K562 (cell line): ENCODE measurements around the gene MFNG. TPM values are rescaled to one million over a fixed set of nuclear protein-coding genes. Genes with fewer than 3 reads are reported as not detected.

Experiments
- ATAC-seq: fragments of 200-7000 bp; cut with Tn5 transposase; 3 replicates; pipeline ENCODE4 v1.9.1; 2020; ENCODE audit warnings: moderate library complexity
- BruUV-seq: library from RNA; stranded (reverse); fragments of 400-500 nt; replicated peaks from 2 replicates; lab custom pipeline; 2021; lab: Mats Ljungman, UMichigan
- CTCF ChIA-PET: fragments of 300-600 bp; formaldehyde crosslinking; extraction: SDS; loops from one replicate; lab custom pipeline; 2021; ENCODE audit warnings: low intra/inter-chr PET ratio; lab: Yijun Ruan, JAX
- POLR2A ChIA-PET: fragments of 300-600, 350-650 bp; sonication (Branson Sonifier 250); formaldehyde crosslinking; extraction: SDS; loops from one replicate; lab custom pipeline; 2021; ENCODE audit warnings: antibody characterized with exemption, inconsistent platforms; lab: Yijun Ruan, JAX
- DNase-seq, 4 experiments: peaks; one replicate each; pipeline versions ENCODE4 v3.0.0 to v3.0.0-alpha.2; 2011 to 2018; ENCODE audit warnings: low spot score in 3 of 4, mixed read lengths in 3 of 4; ENCODE audit errors: extremely low read depth in 1 of 4
- FAIRE-seq: peaks from 2 replicates; lab custom pipeline; 2011; peaks lifted over from hg19 to GRCh38; lab: Jason Lieb, UNC
- H2AFZ ChIP-seq: 2 replicates; pipeline ENCODE4 v1.6.0; 2011; ENCODE audit warnings: low read depth, low read length, control low read depth, inconsistent platforms
- H3K27ac ChIP-seq: fragments of 200-600 bp; 3 replicates; pipeline ENCODE4 v1.8.0; 2011; ENCODE audit warnings: low read depth, mild to moderate bottlenecking, control low read depth, inconsistent platforms, low read length, moderate library complexity, mixed read lengths; ENCODE audit errors: extremely low read depth
- H3K27me3 ChIP-seq, 2 experiments: fragments of 300-600 bp in 1 of 2; 2 replicates in 1 of 2; 3 replicates in 1 of 2; pipeline versions ENCODE4 v1.6.0 to v1.8.0; 2011; ENCODE audit warnings: inconsistent platforms in 2 of 2, low read length in 2 of 2, mild to moderate bottlenecking in 1 of 2, mixed read lengths in 1 of 2, moderate library complexity in 1 of 2; ENCODE audit not compliant: control insufficient read depth in 2 of 2, insufficient read depth in 2 of 2
- H3K36me3 ChIP-seq: fragments of 300-600 bp; 3 replicates; pipeline ENCODE4 v1.8.0; 2011; ENCODE audit warnings: mild to moderate bottlenecking, low read length, inconsistent platforms; ENCODE audit not compliant: control insufficient read depth, insufficient read depth
- H3K4me1 ChIP-seq, 2 experiments: fragments of 200-600 bp in 1 of 2; replicated peaks in 1 of 2; 2 replicates in 1 of 2; 3 replicates in 1 of 2; pipeline versions ENCODE4 v1.5.1 to v1.8.0; 2011; ENCODE audit warnings: inconsistent platforms in 2 of 2, low read length in 2 of 2, mild to moderate bottlenecking in 1 of 2, mixed read lengths in 1 of 2, moderate library complexity in 1 of 2; ENCODE audit not compliant: control insufficient read depth in 2 of 2, insufficient read depth in 2 of 2
- H3K4me2 ChIP-seq: 2 replicates; pipeline ENCODE4 v1.6.1; 2011; ENCODE audit warnings: low read length, control low read depth, inconsistent platforms, mixed read lengths; ENCODE audit not compliant: insufficient read depth
- H3K4me3 ChIP-seq: fragments of 200-600 bp; sonication (generic), shearing (Covaris generic); 2 replicates; pipeline ENCODE4 v1.5.1; 2016; ENCODE audit warnings: control low read depth, inconsistent platforms
- H3K79me2 ChIP-seq: fragments of 200-600 bp; 3 replicates; pipeline ENCODE4 v1.8.0; 2011; ENCODE audit warnings: low read length, inconsistent platforms; ENCODE audit not compliant: control insufficient read depth, insufficient read depth
- H3K9ac ChIP-seq, 2 experiments: 2 replicates each; pipeline versions ENCODE4 v1.6.0 to v1.6.1; 2011; ENCODE audit warnings: low read depth in 2 of 2, low read length in 2 of 2, control low read depth in 1 of 2, inconsistent platforms in 1 of 2, mild to moderate bottlenecking in 1 of 2, mixed read lengths in 1 of 2; ENCODE audit not compliant: insufficient read depth in 1 of 2
- H3K9me1 ChIP-seq: one replicate; pipeline ENCODE4 v1.6.0; 2011; ENCODE audit warnings: inconsistent platforms, mild to moderate bottlenecking, low read length, moderate library complexity; ENCODE audit not compliant: control insufficient read depth, insufficient read depth
- H3K9me3 ChIP-seq: replicated peaks from 2 replicates; pipeline ENCODE4 v1.5.1; 2011; ENCODE audit warnings: low read depth, low read length, inconsistent platforms; ENCODE audit not compliant: control insufficient read depth, insufficient read depth
- H4K20me1 ChIP-seq: replicated peaks from 2 replicates; pipeline ENCODE4 v1.6.1; 2011; ENCODE audit warnings: low read length, inconsistent platforms, mixed read lengths; ENCODE audit not compliant: control insufficient read depth, insufficient read depth
- HES1 ChIP-seq: fragments of 450-650 bp; IDR thresholded peaks from 2 replicates; pipeline ENCODE4 v1.6.1; 2016; ENCODE audit warnings: low read depth, mild to moderate bottlenecking, moderate library complexity
- KLF1 ChIP-seq: fragments of 450-650 bp; IDR thresholded peaks from 2 replicates; pipeline ENCODE4 v1.6.1; 2016; ENCODE audit warnings: missing genetic modification characterization, missing compliant biosample characterization
- KLF6 ChIP-seq: fragments of 250-450 bp; sonication (Bioruptor Pico); IDR thresholded peaks from 2 replicates; pipeline ENCODE4 v1.4.0; 2020; ENCODE audit warnings: mild to moderate bottlenecking, moderate library complexity, borderline replicate concordance
- MITF ChIP-seq: IDR thresholded peaks from 2 replicates; pipeline ENCODE4 v1.6.1; 2014; ENCODE audit warnings: antibody characterized with exemption
- POLR2H ChIP-seq: IDR thresholded peaks from 2 replicates; pipeline ENCODE4 v1.6.1; 2016; ENCODE audit warnings: missing genetic modification characterization, low read depth, mild to moderate bottlenecking, control low read depth, missing compliant biosample characterization, moderate library complexity
- RBM14 ChIP-seq: fragments of 200-400 bp; formaldehyde crosslinking; IDR thresholded peaks from 2 replicates; pipeline ENCODE4 v1.6.1; 2018; ENCODE audit warnings: low read depth, mild to moderate bottlenecking, low read length, moderate library complexity, borderline replicate concordance; ENCODE audit not compliant: insufficient read depth
- TCF7 ChIP-seq: sonication (generic); IDR thresholded peaks from 2 replicates; pipeline ENCODE4 v1.6.1; 2016; ENCODE audit warnings: antibody characterized with exemption, borderline replicate concordance
- ZNF668 ChIP-seq: fragments of 250-450 bp; sonication (Bioruptor Pico); IDR thresholded peaks from 2 replicates; pipeline ENCODE4 v1.8.0; 2022; ENCODE audit warnings: mild to moderate bottlenecking, inconsistent platforms
- WGBS: fragments of 100-300 bp; shearing (Covaris generic); methylation state at CpG from one replicate; pipeline ENCODE4 v1.1.6; 2016; ENCODE audit warnings: low coverage, mixed read lengths; ENCODE audit not compliant: insufficient coverage; ENCODE audit errors: missing lambda C conversion rate; 5-methylcytosine and 5-hydroxymethylcytosine counted together
- in situ Hi-C: fragments of 300-500 bp; cut with MboI; formaldehyde crosslinking; loops from 4 replicates; pipeline ENCODE4 v1.15.0; 2018; ENCODE audit warnings: inconsistent platforms, mixed read lengths
- intact Hi-C: fragments of 100-400 bp; cut with micrococcal nuclease; formaldehyde crosslinking; loops from 2 replicates; pipeline ENCODE4 v1.14.2; 2022
- polyA plus RNA-seq, 8 experiments: library from polyadenylated mRNA; depleted of rRNA in 4 of 8; stranded (reverse) in 5 of 8; unstranded in 3 of 8; fragments of >200 nt; fragmentation: Nextera tagmentation in 2 of 8; fragmentation: Illumina TruSeq in 1 of 8; extraction: Ambion mirVana in 2 of 8; extraction: Trizol in 1 of 8; gene quantifications; 2 replicates each; pipeline versions ENCODE4 v1.2.1 to v1.2.3, GENCODE V29; 2011 to 2014; ENCODE audit warnings: inconsistent platforms in 1 of 8, missing spikeins in 1 of 8
- total RNA-seq, 7 experiments: library from RNA; depleted of rRNA in 6 of 7; stranded (reverse); fragments of >200 nt in 6 of 7; fragmentation: Illumina TruSeq in 2 of 7; extraction: Trizol in 2 of 7; gene quantifications; 2 replicates each; pipeline versions ENCODE4 v1.2.1 to v1.2.3, GENCODE V29; 2011 to 2021; ENCODE audit warnings: low replicate concordance in 1 of 7
- TF ChIP-seq, protein P1 (sequence below): fragments of 250-450 bp; sonication (Bioruptor Pico); IDR thresholded peaks from 2 replicates; pipeline ENCODE4 v1.4.0; 2020; ENCODE audit warnings: mild to moderate bottlenecking, moderate library complexity

The MFNG gene
- total and polyA plus RNA-seq, 9 of the 15 experiments (the other 6 are each of a cell fraction or from before 2014, with no cell fraction given) = 0.13 to 0.73 (median 0.38) TPM; not detected in 4

DNA sequence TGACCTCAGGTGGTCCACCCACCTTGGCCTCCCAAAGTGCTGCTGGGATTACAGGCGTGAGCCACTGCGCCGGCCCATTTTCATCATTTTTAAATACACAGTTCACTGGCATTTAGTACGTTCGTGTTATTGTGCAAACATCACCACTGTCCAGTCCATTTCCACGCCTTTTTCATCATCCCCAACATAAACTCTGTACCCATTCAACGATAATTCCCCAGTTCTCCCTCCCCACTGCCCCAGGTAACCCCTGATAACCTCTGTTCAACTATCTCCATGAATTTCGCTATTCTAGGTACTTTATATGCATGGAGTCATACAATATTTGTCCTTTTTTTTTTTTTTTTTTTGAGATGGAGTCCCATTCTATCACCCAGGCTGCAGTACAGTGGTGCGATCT, 40.7 kb downstream of the MFNG start:
- TF ChIP-seq MITF (no peak), POLR2H (tag) (no peak), TCF7 (no peak), RBM14 (no peak), KLF1 (tag) (no peak), KLF6 (CRISPR knock-in tag) (no peak), ZNF668 (no peak), HES1 (no peak)
- TF ChIP-seq, protein P1, sequence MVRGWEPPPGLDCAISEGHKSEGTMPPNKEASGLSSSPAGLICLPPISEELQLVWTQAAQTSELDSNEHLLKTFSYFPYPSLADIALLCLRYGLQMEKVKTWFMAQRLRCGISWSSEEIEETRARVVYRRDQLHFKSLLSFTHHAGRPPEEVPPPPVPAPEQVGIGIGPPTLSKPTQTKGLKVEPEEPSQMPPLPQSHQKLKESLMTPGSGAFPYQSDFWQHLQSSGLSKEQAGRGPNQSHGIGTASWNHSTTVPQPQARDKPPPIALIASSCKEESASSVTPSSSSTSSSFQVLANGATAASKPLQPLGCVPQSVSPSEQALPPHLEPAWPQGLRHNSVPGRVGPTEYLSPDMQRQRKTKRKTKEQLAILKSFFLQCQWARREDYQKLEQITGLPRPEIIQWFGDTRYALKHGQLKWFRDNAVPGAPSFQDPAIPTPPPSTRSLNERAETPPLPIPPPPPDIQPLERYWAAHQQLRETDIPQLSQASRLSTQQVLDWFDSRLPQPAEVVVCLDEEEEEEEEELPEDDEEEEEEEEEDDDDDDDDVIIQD = no peak
- TF ChIP-seq, all 486 proteins: peak for 0
- Histone ChIP-seq H2AFZ (no peak overlapping the region), H3K27me3 (peaks cover 0 to 48% of the 10 kb centered on the region in 2 experiments; a peak in 3 of 5 replicates), H3K9me3 (no peaks in the 10 kb centered on the region), H3K27ac (no peak overlapping the region), H3K9ac (no peak overlapping the region), H3K36me3 (no peaks in the 10 kb centered on the region), H3K9me1 (no peaks in the 10 kb centered on the region), H3K4me1 (no peaks in the 10 kb centered on the region), H4K20me1 (no peaks in the 10 kb centered on the region), H3K79me2 (no peaks in the 10 kb centered on the region), H3K4me3 (no peak overlapping the region), H3K4me2 (no peak overlapping the region)
- DNase-seq (no peak), ATAC-seq (no peak), FAIRE-seq (no peak)
- BruUV-seq = no TSS peak
- in situ Hi-C loops (no loop called here), intact Hi-C loops (no loop called here)
- WGBS = 5% methylated on average over 7 of the region's 9 CpGs
- ChIA-PET CTCF (interaction anchor here (0.5 kb wide), 1 partner anchor 13 kb away, joined by 4 read pairs; no protein-coding TSS in a partner anchor), POLR2A (no interaction called here)
